ENCODE results near the gene JHY.

JHY gene

DNA sequence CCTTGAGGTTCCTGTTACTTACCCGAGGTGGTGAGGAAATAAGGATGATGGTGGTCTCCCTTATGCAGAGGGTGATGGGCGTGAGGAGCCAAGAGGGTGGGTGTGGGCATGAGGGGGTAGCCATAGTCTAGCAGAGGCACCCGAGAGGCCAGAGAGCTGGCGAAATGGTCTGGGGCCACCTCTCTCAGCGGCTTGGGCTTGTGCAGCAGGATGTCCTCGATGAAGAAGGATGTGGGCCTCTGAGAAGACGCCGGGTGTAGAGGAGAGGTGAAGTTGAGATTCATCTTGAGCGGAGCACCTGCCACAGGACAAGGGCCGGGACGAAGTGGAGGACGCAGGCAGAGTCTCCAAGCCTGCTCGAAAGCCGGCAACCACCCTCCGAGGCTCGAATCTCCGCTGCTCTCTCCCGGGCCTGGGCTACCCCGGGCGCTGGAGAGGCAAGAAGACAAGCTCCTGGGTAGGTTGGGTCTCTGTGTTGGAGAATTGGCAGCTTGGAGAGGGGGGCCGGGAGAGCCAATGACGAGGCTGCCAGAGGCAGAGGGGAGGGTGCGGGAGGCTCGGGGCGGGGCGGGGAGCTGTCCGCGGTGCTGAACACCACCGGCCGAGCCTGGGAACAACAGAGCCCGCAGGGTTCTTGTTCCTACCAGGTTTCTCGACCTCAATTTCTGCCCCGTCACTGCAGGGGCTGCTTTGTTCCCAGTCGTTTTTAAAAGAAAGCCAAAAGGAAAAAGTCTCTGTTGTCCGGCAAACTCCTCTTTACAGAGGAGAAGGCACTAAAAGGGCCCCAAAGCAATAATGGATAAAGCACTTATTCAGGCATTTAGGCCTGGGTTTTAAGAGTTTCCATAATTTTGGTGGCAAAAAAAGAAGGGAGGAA lies 99.1 kb downstream of the JHY start, which contains the start of gene BSX:
BSX (minus strand) TSS at position 447 of the 877 bp plus-strand sequence; CDS start at position 284, 163 bp downstream.
- DNase-seq (ENCODE audit: low read depth): peak; percentile 56
- no peak within 1 kb of the TSS for H3K4me3 ChIP-seq (replicated peaks; ENCODE audit: low read depth, low read length)
- TF ChIP-seq CTCF (IDR thresholded peaks at IDR 0.05; ENCODE audit: low read length, missing control alignments): no peak

- peak overlapping the region; percentile 60 for H3K4me3 ChIP-seq (replicated peaks; ENCODE audit: low read depth, low read length)
- no peak for TF ChIP-seq CTCF (IDR thresholded peaks at IDR 0.05; ENCODE audit: low read length, missing control alignments)
- no peak for DNase-seq (ENCODE audit: low read depth)
Measured at GRCh38 chr11:122983438-122984185, 101.1 kb downstream of the JHY start.

DNA sequence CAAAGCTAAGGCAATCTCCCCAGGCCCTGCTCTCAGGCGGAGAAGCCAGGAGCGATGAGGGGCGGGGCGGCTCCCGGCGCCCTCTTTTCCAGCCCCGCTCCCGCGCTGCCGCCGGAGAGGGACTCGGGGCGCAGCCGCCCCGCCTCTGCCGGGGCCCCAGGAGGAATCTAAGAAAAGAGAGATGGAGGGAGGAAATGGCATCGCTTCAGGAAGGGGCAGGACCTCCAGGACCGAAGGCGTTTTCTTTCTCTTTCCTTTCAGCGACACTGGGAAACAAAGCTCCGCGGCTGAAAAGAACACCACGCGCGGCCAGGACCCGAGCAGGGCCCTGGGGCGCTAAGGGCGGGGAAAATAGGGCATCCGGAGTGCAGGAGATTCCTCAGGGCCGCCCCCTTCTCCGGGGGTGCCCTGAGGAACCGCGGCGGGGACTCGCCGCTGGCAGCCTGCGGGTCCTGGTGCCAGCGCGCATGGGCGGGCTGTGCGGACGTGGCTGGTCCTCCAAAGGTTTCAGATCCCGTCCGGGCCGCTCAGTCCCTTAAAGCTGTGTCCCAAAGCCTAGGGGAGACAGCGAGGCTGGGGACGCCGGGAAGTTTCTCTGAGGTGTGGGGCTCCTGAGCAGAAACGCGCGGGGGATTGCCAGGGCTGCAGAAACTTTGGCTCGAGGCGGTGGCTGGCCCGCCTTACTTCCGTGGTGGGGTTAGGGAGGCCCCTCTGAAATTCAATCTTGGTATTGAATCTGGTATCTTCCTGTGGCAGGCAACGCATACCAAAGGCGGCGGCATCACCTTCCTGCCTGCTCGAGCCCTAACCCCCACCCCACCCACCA lies 101.8 kb downstream of the JHY start:
- peak; percentile 4 for DNase-seq (ENCODE audit: low read depth)
- no peak for TF ChIP-seq CTCF (IDR thresholded peaks at IDR 0.05; ENCODE audit: low read length, missing control alignments)
- peak overlapping the region; percentile 60 for H3K4me3 ChIP-seq (replicated peaks; ENCODE audit: low read depth, low read length)

DNA sequence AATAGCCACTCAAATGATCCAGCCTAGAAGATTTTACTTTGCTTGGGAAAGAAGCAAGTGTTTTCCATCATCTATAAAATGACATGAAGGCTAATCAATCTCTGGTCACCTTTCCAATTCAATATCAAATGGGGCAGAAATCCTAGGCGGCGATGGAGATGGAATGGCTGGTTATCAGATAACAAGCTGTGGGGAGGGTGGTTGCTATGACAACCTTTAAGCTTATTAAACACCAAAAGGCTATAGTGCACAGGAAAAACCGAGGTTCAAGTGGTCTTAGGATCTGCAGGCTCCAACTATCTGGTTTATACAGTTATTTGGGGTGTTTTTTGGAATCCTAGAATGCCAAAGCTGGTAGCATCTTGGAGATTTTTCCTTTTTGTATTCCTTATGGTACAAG lies 113.0 kb downstream of the JHY start:
- no peak overlapping the region for H3K4me3 ChIP-seq (replicated peaks; ENCODE audit: low read depth, low read length)
- DNase-seq (ENCODE audit: low read depth): no peak
- TF ChIP-seq CTCF (IDR thresholded peaks at IDR 0.05; ENCODE audit: low read length, missing control alignments): no peak

DNA sequence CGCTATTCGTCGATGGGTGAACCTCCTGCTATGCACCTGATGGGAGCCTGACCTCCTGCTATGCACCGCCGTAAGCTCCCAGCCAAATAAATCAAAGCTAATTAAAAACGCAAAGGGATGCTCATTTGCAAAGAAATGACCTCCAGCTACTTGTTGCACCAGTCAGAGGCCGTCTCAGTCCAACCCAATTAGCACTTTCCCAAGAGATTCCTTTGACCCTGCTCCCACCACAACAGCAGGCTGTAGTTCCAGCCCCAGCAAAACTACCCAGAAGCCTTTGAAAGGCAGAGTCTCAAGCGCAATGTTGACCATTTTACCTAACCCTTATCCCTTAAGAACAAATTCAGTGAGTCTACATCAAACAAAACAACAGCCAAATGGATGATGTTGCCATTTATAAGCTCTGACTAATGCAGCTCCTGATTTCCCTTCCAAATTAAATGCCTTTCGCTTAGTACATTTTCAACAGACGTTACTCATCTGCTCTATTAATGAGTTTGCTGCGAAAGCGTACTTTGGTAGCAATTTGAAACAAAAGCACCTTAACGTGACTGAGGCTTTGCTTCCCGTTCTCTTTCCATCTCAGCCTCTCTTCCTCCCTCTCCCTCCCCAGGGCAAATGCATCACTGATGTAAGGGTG lies 116.3 kb downstream of the JHY start:
- no peak for DNase-seq (ENCODE audit: low read depth)
- TF ChIP-seq CTCF (IDR thresholded peaks at IDR 0.05; ENCODE audit: low read length, missing control alignments): no peak
- no peak overlapping the region for H3K4me3 ChIP-seq (replicated peaks; ENCODE audit: low read depth, low read length)

- DNase-seq (ENCODE audit: low read depth): no peak
- TF ChIP-seq CTCF (IDR thresholded peaks at IDR 0.05; ENCODE audit: low read length, missing control alignments): no peak
- H3K4me3 ChIP-seq (replicated peaks; ENCODE audit: low read depth, low read length): no peak overlapping the region
Measured at GRCh38 chr11:123000721-123001120, 118.2 kb downstream of the JHY start.

Data from fibroblast of pulmonary artery (primary cell).